Loucy (cell line): ENCODE measurements around the gene OR4D1.

Experiments used
- H2AFZ ChIP-seq: fragments of 200-600 bp; sonication (generic); 2 replicates; pipeline ENCODE4 v1.6.0; 2016; ENCODE audit warnings: antibody characterized with exemption, mild to moderate bottlenecking, low read length, moderate library complexity
- H3F3A ChIP-seq: fragments of 200-600 bp; 2 replicates; pipeline ENCODE4 v1.6.0; 2016; ENCODE audit warnings: antibody characterized with exemption, low read depth, mild to moderate bottlenecking
- H3K27me3 ChIP-seq: fragments of 200-600 bp; sonication (generic); 2 replicates; pipeline ENCODE4 v1.6.1; 2014; ENCODE audit warnings: low read length, mild to moderate bottlenecking; ENCODE audit not compliant: insufficient read depth, poor library complexity, severe bottlenecking
- H3K36me3 ChIP-seq: fragments of 200-600 bp; sonication (generic); 2 replicates; pipeline ENCODE4 v1.6.1; 2016; ENCODE audit warnings: low read length; ENCODE audit not compliant: insufficient read depth
- H3K4me1 ChIP-seq: fragments of 200-600 bp; sonication (generic); 2 replicates; pipeline ENCODE4 v1.5.1; 2014; ENCODE audit warnings: low read length, mild to moderate bottlenecking; ENCODE audit not compliant: insufficient read depth, poor library complexity, severe bottlenecking
- H3K4me2 ChIP-seq: fragments of 200-600 bp; sonication (generic); 2 replicates; pipeline ENCODE4 v1.6.0; 2014; ENCODE audit warnings: antibody characterized with exemption, low read length, low read depth, mild to moderate bottlenecking; ENCODE audit not compliant: poor library complexity, severe bottlenecking
- H3K4me3 ChIP-seq: fragments of 200-600 bp; sonication (generic); 2 replicates; pipeline ENCODE4 v1.5.1; 2014; ENCODE audit warnings: low read length, mild to moderate bottlenecking, mixed read lengths; ENCODE audit not compliant: poor library complexity, severe bottlenecking
- H3K79me2 ChIP-seq: fragments of 200-600 bp; sonication (generic); 2 replicates; pipeline ENCODE4 v1.6.1; 2014; ENCODE audit warnings: low read length; ENCODE audit not compliant: insufficient read depth
- H3K9ac ChIP-seq: fragments of 200-600 bp; sonication (generic); 2 replicates; pipeline ENCODE4 v1.6.0; 2014; ENCODE audit warnings: mild to moderate bottlenecking, low read depth, low read length, moderate library complexity; ENCODE audit not compliant: poor library complexity, severe bottlenecking
- H3K9me2 ChIP-seq: fragments of 200-600 bp; sonication (generic); replicated peaks from 2 replicates; pipeline ENCODE4 v1.6.1; 2016; ENCODE audit warnings: low read depth, low read length, mixed read lengths
- H3K9me3 ChIP-seq: fragments of 200-600 bp; sonication (generic); 2 replicates; pipeline ENCODE4 v1.6.1; 2014; ENCODE audit warnings: mild to moderate bottlenecking, antibody characterized with exemption, low read length, low read depth; ENCODE audit not compliant: insufficient read depth
- H4K20me1 ChIP-seq: fragments of 200-600 bp; sonication (generic); 2 replicates; pipeline ENCODE4 v1.6.0; 2014; ENCODE audit warnings: antibody characterized with exemption, low read length, mild to moderate bottlenecking; ENCODE audit not compliant: insufficient read depth, poor library complexity, severe bottlenecking
- CTCF ChIP-seq: fragments of 200-600 bp; sonication (generic); conservative IDR thresholded peaks from 2 replicates; pipeline ENCODE4 v1.5.1; 2014; ENCODE audit warnings: mild to moderate bottlenecking, antibody characterized with exemption, low read length
- EZH2phosphoT487 ChIP-seq: fragments of 200-600 bp; IDR thresholded peaks from 2 replicates; pipeline ENCODE4 v1.6.1; 2018; ENCODE audit warnings: antibody characterized with exemption, mild to moderate bottlenecking, moderate library complexity, borderline replicate concordance

OR4D1 gene

GRCh38 chr17:58165981-58166380 lies 17.8 kb downstream of the OR4D1 start:
- no peaks in the 10 kb centered on the region for H3K4me1 ChIP-seq
- H3K9me3 ChIP-seq = no peaks in the 10 kb centered on the region
- no peak overlapping the region for H3K9ac ChIP-seq
- H3K4me3 ChIP-seq = no peak overlapping the region
- no peaks in the 10 kb centered on the region for H3F3A ChIP-seq
- no peaks in the 10 kb centered on the region for H3K79me2 ChIP-seq
- no peaks in the 10 kb centered on the region for H3K36me3 ChIP-seq
- no peak overlapping the region for H3K4me2 ChIP-seq
- H3K27me3 ChIP-seq = no peaks in the 10 kb centered on the region
- H3K9me2 ChIP-seq = no peaks in the 10 kb centered on the region
- H2AFZ ChIP-seq = no peak overlapping the region
- no peaks in the 10 kb centered on the region for H4K20me1 ChIP-seq
- no peak for TF ChIP-seq EZH2phosphoT487
- no peak for TF ChIP-seq CTCF

DNA sequence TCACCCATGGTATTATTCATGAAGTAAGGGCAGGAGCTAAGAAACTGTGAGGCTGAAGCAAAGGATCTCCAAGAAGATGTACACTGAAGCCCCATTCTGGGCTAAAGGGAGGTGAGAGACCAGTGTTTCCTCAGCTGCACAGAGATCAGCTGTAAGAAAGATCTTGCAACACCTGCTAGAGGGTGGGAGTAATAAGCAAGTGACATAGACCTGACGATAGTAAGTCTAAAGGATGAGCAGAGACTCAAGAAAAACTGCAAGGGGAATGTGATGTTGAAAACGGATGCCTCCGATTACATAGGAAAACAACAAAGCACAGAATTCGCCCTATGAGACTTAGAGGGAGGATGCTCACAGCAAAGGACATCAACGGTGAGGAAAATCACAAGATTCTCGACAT lies 18.5 kb downstream of the OR4D1 start, which contains the start of gene OR4D2:
Gene OR4D2, plus strand, starts transcription at position 301 of the 400 bp plus-strand sequence. CDS start 2,674 bp downstream, outside the sequence.
- Histone ChIP-seq H3K4me2 (no peak within 1 kb of the TSS), H3K9me3 (no peaks in the 10 kb centered on the region), H3F3A (no peaks in the 10 kb centered on the region), H4K20me1 (no peaks in the 10 kb centered on the region), H3K9ac (no peak within 1 kb of the TSS), H3K4me1 (no peaks in the 10 kb centered on the region), H3K4me3 (no peak within 1 kb of the TSS), H3K79me2 (no peaks in the 10 kb centered on the region), H2AFZ (no peak within 1 kb of the TSS), H3K9me2 (no peaks in the 10 kb centered on the region), H3K36me3 (no peaks in the 10 kb centered on the region), H3K27me3 (no peaks in the 10 kb centered on the region)
- TF ChIP-seq CTCF = no peak
- no peak for TF ChIP-seq EZH2phosphoT487

GRCh38 chr17:58170622-58171021 lies 22.4 kb downstream of the OR4D1 start:
- no peak for TF ChIP-seq CTCF
- TF ChIP-seq EZH2phosphoT487 = no peak
- Histone ChIP-seq H2AFZ (no peak overlapping the region), H4K20me1 (no peaks in the 10 kb centered on the region), H3F3A (no peaks in the 10 kb centered on the region), H3K4me3 (no peak overlapping the region), H3K27me3 (no peaks in the 10 kb centered on the region), H3K4me2 (no peak overlapping the region), H3K9me3 (no peaks in the 10 kb centered on the region), H3K4me1 (no peaks in the 10 kb centered on the region), H3K9me2 (no peaks in the 10 kb centered on the region), H3K79me2 (no peaks in the 10 kb centered on the region), H3K36me3 (no peaks in the 10 kb centered on the region), H3K9ac (no peak overlapping the region)
